HG02763 (cell line): ENCODE results near the gene INTS6L.
"Not testable (repeated sequence)": the region's sequence is repeated elsewhere in the genome, so short reads cannot be mapped to it uniquely, and the experiment has no call there.

Source experiments
- ATAC-seq: cut with Tn5 transposase; IDR thresholded peaks from one replicate; pipeline ENCODE4 v1.9.1; 2021; ENCODE audit warnings: mild to moderate bottlenecking, moderate library complexity; ENCODE audit not compliant: unreplicated experiment

INTS6L gene

GRCh38 chrX:135595543-135595942 lies 75.1 kb downstream of the INTS6L start:
- ATAC-seq: no peak

GRCh38 chrX:135596495-135596894 lies 76.0 kb downstream of the INTS6L start:
- no peak for ATAC-seq

GRCh38 chrX:135605906-135606305 lies 85.4 kb downstream of the INTS6L start:
- ATAC-seq: no peak

GRCh38 chrX:135624408-135625204 lies 104.1 kb downstream of the INTS6L start:
- ATAC-seq: not testable (repeated sequence)

- ATAC-seq: no peak
Measured at GRCh38 chrX:135625995-135626394, 105.5 kb downstream of the INTS6L start.

- no peak for ATAC-seq
Measured at GRCh38 chrX:135629342-135629741, 108.9 kb downstream of the INTS6L start.
